T-helper 1 cell (primary cell): ENCODE measurements around the gene KRT33B.
"Not testable (repeated sequence)": the region's sequence is repeated elsewhere in the genome, so short reads cannot be mapped to it uniquely, and the experiment has no call there.

Experiments
- DNase-seq, 5 donors: peaks; one replicate each; pipeline ENCODE4 v3.0.0-alpha.2; 2012 to 2020

Gene KRT33B

DNA sequence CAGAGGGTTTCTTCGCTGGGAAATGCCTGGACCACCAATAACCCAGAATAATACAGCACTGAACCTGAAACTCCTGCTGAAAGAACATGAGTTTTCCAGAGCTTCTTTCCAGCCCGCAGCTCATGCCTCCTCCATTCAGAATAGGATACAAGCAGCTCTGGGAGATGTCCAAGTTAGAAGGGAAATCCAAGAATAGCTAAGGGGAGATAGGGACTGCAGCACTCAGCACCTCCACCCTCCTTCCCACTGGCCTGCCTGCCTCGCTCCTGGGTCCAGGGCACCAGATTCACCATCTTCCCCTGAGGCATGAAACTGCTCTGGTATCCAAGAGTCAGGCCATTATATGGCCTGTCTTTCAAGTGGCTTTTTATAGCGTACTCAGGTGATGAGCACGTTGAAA lies 23.7 kb upstream of the KRT33B start:
- no peak for DNase-seq

DNA sequence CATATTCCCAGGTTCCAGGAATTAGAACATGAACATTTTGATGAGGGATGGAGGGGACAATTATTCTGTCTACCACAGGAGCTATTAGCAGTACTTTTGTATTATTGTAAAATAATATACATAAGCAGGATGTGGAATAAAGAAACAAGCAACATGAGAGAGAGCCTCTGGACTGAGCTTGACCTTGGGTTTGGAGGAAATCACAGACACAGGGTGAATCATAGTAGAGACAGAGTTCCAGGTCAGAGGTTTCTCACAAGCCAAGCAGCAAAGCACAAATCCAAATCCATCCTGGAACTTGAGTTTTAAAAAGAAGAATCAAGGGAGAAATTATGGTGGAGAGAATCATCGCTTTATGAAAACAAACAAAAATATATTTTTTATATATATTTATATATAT lies 22.7 kb upstream of the KRT33B start:
- no peak for DNase-seq

- no peak for DNase-seq
Observed at GRCh38 chr17:41391535-41391934, 21.9 kb upstream of the KRT33B start.

- DNase-seq = no peak
Observed at GRCh38 chr17:41390411-41390938, 20.9 kb upstream of the KRT33B start.

GRCh38 chr17:41387670-41388069 lies 18.1 kb upstream of the KRT33B start:
- DNase-seq = no peak

DNA sequence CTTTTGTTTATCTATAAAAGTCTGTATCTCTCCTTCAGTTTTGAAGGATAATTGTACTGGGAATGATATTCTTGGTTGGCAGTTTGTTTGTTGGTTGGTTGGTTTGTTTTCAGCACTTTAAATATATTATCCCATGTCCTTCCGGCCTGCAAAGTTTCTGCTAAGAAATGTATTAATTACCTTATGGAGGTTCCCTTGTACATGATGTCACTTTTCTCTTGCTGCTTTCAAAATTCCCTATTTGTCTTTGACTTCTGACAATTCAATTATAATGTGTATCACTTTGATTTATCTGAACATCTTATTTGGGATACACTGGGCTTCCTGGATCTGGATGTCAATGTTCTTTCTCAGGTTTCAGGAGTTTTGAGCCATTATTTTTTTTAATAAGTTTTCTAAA lies 16.6 kb upstream of the KRT33B start:
- no peak for DNase-seq

DNA sequence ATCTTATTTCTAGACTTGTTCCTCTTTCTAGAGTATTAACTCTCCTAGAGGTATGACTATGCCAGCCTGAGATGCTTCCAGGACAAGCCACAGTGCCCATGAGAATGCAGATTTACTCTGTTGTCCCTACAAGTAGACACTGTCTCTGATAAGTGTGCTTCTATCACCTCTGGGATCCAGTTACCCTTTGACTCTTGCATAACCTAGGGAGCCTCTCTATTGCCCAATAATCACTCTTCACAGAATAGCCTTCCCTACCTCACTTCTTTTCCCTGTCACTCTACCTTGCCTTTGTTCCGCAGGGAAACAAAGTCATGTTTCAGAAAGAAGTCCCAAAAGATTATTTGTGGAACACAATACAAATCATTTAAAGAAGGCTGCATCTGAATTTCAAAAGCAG lies 14.1 kb upstream of the KRT33B start:
- no peak for DNase-seq

GRCh38 chr17:41382394-41382793 lies 12.8 kb upstream of the KRT33B start:
- DNase-seq = no peak

DNA sequence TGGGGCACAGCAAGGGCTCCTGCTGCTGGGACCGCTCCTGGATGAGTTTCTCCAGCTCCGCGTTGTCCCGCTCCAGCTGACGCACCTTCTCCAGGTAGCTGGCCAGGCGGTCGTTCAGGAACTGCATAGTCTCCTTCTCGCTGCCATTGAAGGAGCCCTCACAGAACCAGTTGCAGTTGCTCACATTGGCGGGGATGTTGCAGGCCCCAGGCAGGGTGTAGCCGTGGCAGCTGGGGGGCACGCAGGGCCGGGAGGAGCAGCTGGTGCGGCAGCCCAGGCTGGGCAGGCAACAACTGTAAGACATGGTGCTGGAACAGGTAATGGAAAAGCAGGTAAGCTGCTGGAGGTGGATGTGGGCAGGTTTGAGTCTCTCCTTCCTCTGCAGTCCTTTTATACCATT lies 12.3 kb upstream of the KRT33B start, which contains the start of gene KRT34:
Gene KRT34 (minus strand): TSS at position 364 of the 400 bp plus-strand sequence. CDS start 60 bp downstream, at position 304.
- DNase-seq = not testable (repeated sequence)

DNA sequence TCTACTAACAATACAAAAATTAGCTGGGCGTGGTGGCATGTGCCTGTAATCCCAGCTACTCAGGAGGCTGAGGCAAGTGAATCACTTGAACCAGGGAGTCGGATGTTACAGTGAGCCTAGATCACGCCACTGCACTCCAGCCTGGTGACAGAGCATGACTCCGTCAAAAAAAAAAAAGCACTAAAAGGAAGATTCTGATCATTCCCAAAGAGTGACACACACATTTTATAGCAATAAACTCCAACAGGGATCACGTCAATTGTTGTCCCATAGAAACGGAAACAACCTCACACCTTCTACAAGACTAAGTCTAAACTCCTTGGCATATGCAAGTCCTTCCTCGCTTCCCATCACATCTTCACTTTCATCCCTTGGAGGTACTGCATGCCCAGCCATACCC lies 10.5 kb upstream of the KRT33B start:
- not testable (repeated sequence) for DNase-seq

GRCh38 chr17:41377546-41377945 lies 7.9 kb upstream of the KRT33B start:
- no peak for DNase-seq

GRCh38 chr17:41369023-41369422 lies 590 bp downstream of the KRT33B start:
- DNase-seq = no peak

DNA sequence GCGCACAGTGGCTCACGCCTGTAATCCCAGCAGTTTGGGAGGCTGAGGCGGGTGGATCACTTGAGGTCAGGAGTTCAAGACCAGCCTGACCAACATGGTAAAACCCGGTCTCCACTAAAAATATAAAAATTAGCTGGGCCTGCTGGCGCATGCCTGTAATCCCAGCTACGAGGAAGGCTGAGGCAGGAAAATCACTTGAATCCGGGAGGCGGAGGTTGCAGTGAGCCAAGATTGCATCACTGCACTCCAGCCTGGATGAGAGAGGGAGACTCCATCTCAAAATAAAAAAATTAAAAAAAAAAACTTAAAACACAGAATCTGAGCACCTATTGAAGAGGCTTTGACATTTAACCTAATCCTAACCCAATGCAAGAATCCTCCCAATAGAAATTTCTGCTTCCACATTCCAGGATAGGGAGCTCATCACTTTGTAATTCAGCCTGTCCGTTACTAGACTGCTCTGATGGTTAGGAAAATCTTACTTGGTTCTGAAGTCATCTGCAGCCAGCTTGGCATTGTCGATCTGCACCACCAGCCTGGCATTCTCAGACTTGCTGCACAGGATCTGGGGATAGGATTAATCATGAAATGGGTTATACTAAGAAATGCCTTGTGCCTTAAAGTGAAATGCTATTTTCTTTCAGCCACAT lies 2.1 kb downstream of the KRT33B start:
- no peak for DNase-seq

GRCh38 chr17:41366070-41366469 lies 3.5 kb downstream of the KRT33B start:
- no peak for DNase-seq

DNA sequence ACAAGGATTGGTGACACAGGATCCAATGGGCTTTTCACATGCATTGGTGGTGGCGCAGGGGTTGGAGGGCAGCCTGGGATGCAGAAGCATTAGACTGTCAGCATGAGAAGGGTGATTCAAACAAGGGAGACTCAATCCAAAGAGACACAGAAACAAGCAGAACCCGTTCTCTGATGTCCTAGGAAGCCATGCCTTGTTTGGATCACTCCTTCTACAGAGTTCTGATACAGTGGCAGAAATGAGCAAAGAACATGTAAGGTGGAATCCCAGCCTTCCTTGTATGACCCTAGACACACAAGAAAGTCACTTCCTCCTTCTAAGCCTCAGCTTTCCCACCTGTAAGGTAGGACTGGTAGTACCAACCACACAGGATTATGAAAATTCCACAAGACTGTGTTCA lies 5.7 kb downstream of the KRT33B start:
- no peak for DNase-seq

DNA sequence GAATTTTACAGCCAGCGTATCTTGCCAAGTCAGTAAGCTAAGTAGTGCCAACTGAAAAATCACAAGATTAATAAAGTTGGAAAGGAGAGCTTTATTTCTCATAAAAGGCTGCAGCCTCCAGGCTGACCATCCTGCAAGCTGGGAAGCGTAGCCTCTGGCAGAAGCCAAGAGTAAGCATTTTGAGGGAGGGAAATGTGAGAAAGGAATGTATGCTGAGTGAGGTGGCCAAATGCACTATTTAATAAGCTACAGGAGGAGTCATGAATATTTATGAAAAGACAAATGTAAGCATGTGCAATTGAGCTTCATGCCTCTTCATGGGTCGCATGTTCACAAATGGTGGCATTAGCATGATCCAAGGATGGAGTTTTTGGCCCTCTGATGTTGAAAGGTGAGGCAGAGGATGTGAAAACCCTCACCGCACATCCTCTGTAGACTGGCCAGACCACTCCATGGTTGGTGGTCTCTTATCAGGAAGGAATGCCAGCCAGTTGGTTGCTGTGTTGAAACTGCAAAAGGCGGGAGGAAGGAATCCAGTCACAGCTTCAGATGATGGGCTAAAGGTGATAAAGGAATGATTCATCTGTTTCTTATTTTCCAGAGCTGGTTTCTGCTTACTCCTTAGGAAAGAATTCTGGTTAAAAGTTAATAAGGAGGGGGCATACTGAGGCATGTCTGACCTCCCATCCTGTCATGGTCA lies 9.2 kb downstream of the KRT33B start:
- DNase-seq = no peak

DNA sequence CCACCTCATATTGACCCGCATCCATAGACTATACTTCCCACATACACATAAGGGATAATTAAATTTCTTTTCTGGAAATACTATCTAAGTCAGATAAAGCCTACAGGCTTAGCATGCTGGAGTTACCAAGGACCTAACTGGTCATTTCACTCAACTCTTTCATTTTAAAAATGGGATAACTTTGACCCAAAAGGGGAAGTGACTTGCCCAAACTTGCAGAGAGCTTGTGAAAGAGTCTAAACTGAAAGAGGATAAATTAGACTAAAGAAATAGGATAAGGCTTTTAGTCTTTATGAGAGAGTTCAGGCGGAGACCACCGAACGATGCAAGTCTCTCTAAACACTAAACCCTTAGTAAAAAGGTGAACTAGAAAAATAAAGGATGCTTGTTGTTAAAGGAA lies 15.1 kb downstream of the KRT33B start:
- no peak for DNase-seq

DNA sequence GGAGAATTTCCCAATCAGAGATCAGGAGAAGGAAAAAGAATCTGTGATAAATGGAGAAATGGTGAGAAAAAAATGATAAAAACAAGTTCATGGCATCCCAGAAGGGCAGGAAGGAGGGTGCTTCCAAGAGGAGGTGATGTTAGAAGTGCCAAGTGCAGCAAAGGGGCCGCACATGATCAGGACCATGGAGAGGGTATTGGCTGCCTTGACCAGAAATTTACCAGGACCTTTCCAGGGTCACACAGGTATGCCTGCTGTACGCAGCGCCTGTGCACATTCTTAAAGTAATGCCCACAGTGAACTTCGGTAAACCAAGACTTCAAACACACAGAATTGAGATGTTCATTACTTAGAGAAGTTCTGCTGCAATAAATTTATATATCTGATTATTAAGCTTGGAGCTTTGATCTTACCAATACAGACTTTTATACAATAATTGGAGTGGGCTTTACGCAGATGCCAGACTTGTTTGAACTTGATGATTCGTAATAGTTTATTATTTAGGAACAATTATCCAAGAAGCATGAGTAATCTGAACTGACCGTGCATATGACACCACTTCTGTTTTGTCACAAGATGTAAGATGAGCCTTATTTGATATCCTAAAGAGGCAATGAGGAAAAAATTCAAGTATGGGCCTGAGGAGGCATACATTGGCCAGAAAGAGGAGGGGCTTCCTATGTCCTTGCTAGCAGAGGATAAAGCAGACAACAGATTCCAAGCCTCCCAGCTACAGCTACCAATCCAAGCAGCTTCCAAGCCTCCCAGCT lies 16.8 kb downstream of the KRT33B start:
- no peak for DNase-seq

- no peak for DNase-seq
Observed at GRCh38 chr17:41351177-41351576, 18.4 kb downstream of the KRT33B start.

- DNase-seq = not testable (repeated sequence)
Observed at GRCh38 chr17:41350381-41350878, 19.2 kb downstream of the KRT33B start, which contains the start of gene KRT33A. KRT33A (minus strand) TSS chr17:41350828; CDS start chr17:41350767, 61 bp downstream.

- no peak for DNase-seq
Observed at GRCh38 chr17:41347869-41348760, 21.5 kb downstream of the KRT33B start.

DNA sequence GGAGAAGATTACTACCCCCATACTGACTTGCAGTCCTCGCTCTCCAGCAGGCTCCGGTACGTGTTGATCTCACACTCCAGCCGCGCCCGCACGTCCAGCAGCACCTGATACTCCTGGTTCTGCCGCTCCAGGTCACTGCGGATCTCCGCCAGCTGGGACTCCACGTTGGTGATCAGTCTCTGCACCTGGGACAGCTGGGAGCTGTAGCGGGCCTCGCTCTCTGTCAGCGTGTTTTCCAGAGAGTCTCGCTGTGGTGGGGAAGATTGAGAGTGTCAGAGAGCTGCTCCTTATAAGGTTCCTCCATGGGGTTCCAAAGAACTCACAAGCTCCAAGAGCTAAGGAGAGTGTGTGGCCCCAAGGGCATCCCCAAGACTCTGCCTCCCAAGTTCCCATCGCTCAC lies 23.2 kb downstream of the KRT33B start:
- DNase-seq = not testable (repeated sequence)
